CD4-positive, alpha-beta memory T cell (primary cell): ENCODE results near the gene PTGS2. TPM values are rescaled to one million over a fixed set of nuclear protein-coding genes. Genes with fewer than 3 reads are reported as not detected.

ENCODE experiments used
- CTCF ChIA-PET: fragments of 350-600 bp; sonication (Branson Sonifier 250); formaldehyde crosslinking; loops from one replicate; lab custom pipeline; 2021; ENCODE audit warnings: inconsistent platforms; ENCODE audit not compliant: partially characterized antibody; lab: Charles Lee
- POLR2A ChIA-PET: fragments of 350-600 bp; sonication (Branson Sonifier 250); formaldehyde crosslinking; loops from one replicate; lab custom pipeline; 2021; ENCODE audit not compliant: partially characterized antibody; lab: Charles Lee
- DNase-seq, 5 donors: peaks; one replicate each; pipeline versions ENCODE4 v3.0.0 to v3.0.0-alpha.2; 2020 to 2022; ENCODE audit warnings: mixed read lengths in 1 of 5
- H3K27ac ChIP-seq: one replicate; pipeline ENCODE4 v1.7.0; 2013; ENCODE audit warnings: low read depth, low read length
- H3K27me3 ChIP-seq: 2 replicates; pipeline ENCODE4 v1.7.0; 2013; ENCODE audit warnings: mild to moderate bottlenecking, low read length, moderate library complexity; ENCODE audit not compliant: insufficient read depth
- H3K36me3 ChIP-seq: 2 replicates; pipeline ENCODE4 v1.7.0; 2013; ENCODE audit warnings: mild to moderate bottlenecking, low read length, moderate library complexity; ENCODE audit not compliant: insufficient read depth
- H3K4me1 ChIP-seq: 2 replicates; pipeline ENCODE4 v1.7.0; 2013; ENCODE audit warnings: mild to moderate bottlenecking, low read length, moderate library complexity; ENCODE audit not compliant: insufficient read depth
- H3K4me3 ChIP-seq, 2 donors: one replicate each; pipeline ENCODE4 v1.7.0; 2013; ENCODE audit warnings: low read length in 2 of 2, mild to moderate bottlenecking in 1 of 2
- H3K9me3 ChIP-seq, 2 donors: one replicate each; pipeline ENCODE4 v1.7.0; 2013; ENCODE audit warnings: low read length in 2 of 2, control low read depth in 1 of 2; ENCODE audit not compliant: control insufficient read depth in 1 of 2
- H3K27ac Mint-ChIP-seq, 7 donors: one replicate each; pipeline ENCODE4 v1.8.0; 2020 to 2021; ENCODE audit warnings: mixed read lengths in 7 of 7, mild to moderate bottlenecking in 6 of 7, inconsistent platforms in 3 of 7, moderate library complexity in 3 of 7
- H3K27me3 Mint-ChIP-seq, 2 donors: one replicate each; pipeline ENCODE4 v1.8.0; 2020 to 2021; ENCODE audit warnings: mixed read lengths in 2 of 2
- H3K36me3 Mint-ChIP-seq, 2 donors: one replicate each; pipeline ENCODE4 v1.8.0; 2020 to 2021; ENCODE audit warnings: mixed read lengths in 2 of 2, inconsistent platforms in 1 of 2, mild to moderate bottlenecking in 1 of 2
- H3K4me1 Mint-ChIP-seq, 4 donors: one replicate each; pipeline ENCODE4 v1.8.0; 2020 to 2021; ENCODE audit warnings: mixed read lengths in 4 of 4, mild to moderate bottlenecking in 1 of 4
- H3K4me3 Mint-ChIP-seq, 8 donors: one replicate each; pipeline ENCODE4 v1.8.0; 2020 to 2021; ENCODE audit warnings: mixed read lengths in 8 of 8, mild to moderate bottlenecking in 7 of 8, moderate library complexity in 6 of 8, inconsistent platforms in 3 of 8
- H3K9me3 Mint-ChIP-seq, 8 donors: one replicate each; pipeline ENCODE4 v1.8.0; 2020 to 2021; ENCODE audit warnings: mixed read lengths in 8 of 8, mild to moderate bottlenecking in 5 of 8, inconsistent platforms in 3 of 8, moderate library complexity in 1 of 8
- intact Hi-C: fragments of 100-400 bp; cut with micrococcal nuclease; formaldehyde crosslinking; loops from one replicate; pipeline ENCODE4 v1.15.1; 2023
- polyA plus RNA-seq, 2 donors: library from polyadenylated mRNA; unstranded; fragments of 300-500 nt; fragmentation: Illumina TruSeq; gene quantifications; one replicate each; pipeline ENCODE4 v1.2.3, GENCODE V29; 2021
- total RNA-seq, 2 experiments: library from RNA; stranded (reverse); gene quantifications; one replicate each; pipeline ENCODE4 v1.2.3, GENCODE V29; 2021

The PTGS2 gene
- total and polyA plus RNA-seq, 4 experiments from 2014 or later: not detected

DNA sequence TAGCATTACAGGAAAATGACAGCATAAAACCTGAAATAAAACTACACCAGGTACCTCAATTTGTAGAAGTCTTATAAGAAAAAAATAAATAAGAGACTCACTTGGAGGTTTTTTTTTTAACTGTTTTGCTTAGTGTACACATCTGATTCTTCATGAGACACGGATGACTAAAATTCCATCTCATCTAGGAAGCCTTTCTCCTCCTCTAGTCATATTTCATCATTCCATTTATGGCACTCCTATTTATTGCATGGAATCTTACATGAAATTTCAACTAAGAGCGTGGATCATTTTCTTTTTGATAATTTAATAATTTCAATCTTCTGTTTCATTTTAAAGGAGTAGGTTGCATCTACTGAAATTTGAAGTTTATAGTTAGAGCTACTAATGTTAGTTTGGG is 1.6 kb upstream of the PTGS2 start:
- Histone ChIP-seq H3K9me3 (no peaks in the 10 kb centered on the region), H3K27ac (no peak overlapping the region), H3K4me3 (no peak overlapping the region), H3K4me1 (peaks cover 6% of the 10 kb centered on the region), H3K36me3 (no peaks in the 10 kb centered on the region), H3K27me3 (peaks cover 7% of the 10 kb centered on the region)
- DNase-seq: no peak
- Mint-ChIP-seq H3K27me3 (peaks cover 27 to 34% of the 10 kb centered on the region in 2 donors), H3K27ac (no peak overlapping the region), H3K9me3 (peaks cover 0 to 6% (median under 1%) of the 10 kb centered on the region in 8 donors), H3K4me1 (peaks cover 7 to 17% (median 13%) of the 10 kb centered on the region in 4 donors), H3K36me3 (no peaks in the 10 kb centered on the region), H3K4me3 (no peak overlapping the region)
- CTCF ChIA-PET: no interaction called here
- POLR2A ChIA-PET: no interaction called here
- intact Hi-C loops: no loop called here

DNA sequence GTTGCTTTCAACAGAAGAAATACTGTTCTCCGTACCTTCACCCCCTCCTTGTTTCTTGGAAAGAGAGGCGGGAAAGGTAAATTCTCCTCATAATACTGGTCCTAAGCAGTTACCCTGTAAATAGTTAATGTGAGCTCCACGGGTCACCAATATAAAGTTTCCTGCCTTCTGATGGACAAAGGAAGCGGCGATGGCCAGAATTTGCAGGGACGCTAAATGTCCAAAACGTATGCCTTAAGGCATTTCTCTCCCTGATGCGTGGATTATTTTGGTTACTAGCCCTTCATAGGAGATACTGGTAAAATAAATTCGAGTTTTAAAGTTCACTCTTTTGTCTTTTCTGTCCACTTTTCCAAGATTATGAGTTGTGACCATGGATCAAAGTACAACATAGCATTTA is 898 bp upstream of the PTGS2 start:
- Histone ChIP-seq H3K4me1 (peaks cover 6% of the 10 kb centered on the region), H3K9me3 (no peaks in the 10 kb centered on the region), H3K4me3 (no peak overlapping the region), H3K36me3 (no peaks in the 10 kb centered on the region), H3K27ac (no peak overlapping the region), H3K27me3 (peaks cover 7% of the 10 kb centered on the region)
- H3K4me3 Mint-ChIP-seq: peak overlapping the region in 3 of 8 donors; percentile 70 to 74 (median 70)
- intact Hi-C loops: no loop called here
- H3K27me3 Mint-ChIP-seq: peaks cover 27 to 34% of the 10 kb centered on the region in 2 donors
- no peak overlapping the region for H3K27ac Mint-ChIP-seq
- no peak for DNase-seq
- peaks cover 7 to 17% (median 13%) of the 10 kb centered on the region in 4 donors for H3K4me1 Mint-ChIP-seq
- ChIA-PET POLR2A (no interaction called here), CTCF (no interaction called here)
- H3K36me3 Mint-ChIP-seq: no peaks in the 10 kb centered on the region
- peaks cover 0 to 3% (median 0%) of the 10 kb centered on the region in 8 donors for H3K9me3 Mint-ChIP-seq

DNA sequence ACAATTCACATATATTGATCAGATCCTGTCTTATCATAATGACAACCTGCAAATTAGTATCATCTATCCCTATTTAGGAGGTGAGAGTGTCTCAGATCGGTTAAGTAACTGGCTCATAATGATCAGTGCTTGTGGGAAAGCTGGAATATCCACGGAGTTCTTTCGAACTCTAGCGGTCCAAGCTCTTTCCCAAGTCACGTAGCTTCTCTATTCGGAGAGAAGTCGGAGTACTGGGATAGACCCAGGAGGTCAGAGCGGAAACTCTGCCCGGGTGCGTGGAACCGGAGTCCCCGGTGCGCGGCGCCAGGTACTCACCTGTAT is 339 bp downstream of the PTGS2 start:
- ChIA-PET POLR2A (no interaction called here), CTCF (no interaction called here)
- H3K27me3 ChIP-seq: peaks cover 7% of the 10 kb centered on the region
- intact Hi-C loops: no loop called here
- H3K4me1 Mint-ChIP-seq: peaks cover 7 to 17% (median 13%) of the 10 kb centered on the region in 4 donors
- no peak overlapping the region for H3K27ac ChIP-seq
- H3K4me3 ChIP-seq: no peak overlapping the region
- peak overlapping the region in 7 of 8 donors; percentile 49 to 74 (median 71) for H3K4me3 Mint-ChIP-seq
- peaks cover 26 to 34% of the 10 kb centered on the region in 2 donors for H3K27me3 Mint-ChIP-seq
- DNase-seq: no peak
- H3K36me3 ChIP-seq: no peaks in the 10 kb centered on the region
- H3K36me3 Mint-ChIP-seq: no peaks in the 10 kb centered on the region
- no peaks in the 10 kb centered on the region for H3K9me3 ChIP-seq
- peaks cover 6% of the 10 kb centered on the region for H3K4me1 ChIP-seq
- H3K27ac Mint-ChIP-seq: no peak overlapping the region
- H3K9me3 Mint-ChIP-seq: peaks cover 0 to 3% (median 0%) of the 10 kb centered on the region in 8 donors

DNA sequence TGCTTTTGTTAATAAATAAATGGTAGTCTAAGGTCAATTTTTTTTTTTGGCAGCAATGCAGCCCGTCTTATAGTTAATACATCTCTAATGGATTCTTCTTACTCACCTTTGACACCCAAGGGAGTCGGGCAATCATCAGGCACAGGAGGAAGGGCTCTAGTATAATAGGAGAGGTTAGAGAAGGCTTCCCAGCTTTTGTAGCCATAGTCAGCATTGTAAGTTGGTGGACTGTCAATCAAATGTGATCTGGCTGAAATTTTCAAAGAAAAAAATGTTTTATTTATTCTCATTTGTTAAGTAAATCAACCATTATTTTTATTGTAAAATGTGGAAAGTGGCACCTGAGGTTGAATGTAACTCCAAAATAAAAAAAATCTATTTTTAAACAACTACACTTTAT is 2.1 kb downstream of the PTGS2 start:
- no peak for DNase-seq
- H3K27ac Mint-ChIP-seq: no peak overlapping the region
- H3K4me1 Mint-ChIP-seq: peaks cover 7 to 17% (median 13%) of the 10 kb centered on the region in 4 donors
- H3K4me3 Mint-ChIP-seq: no peak overlapping the region
- Histone ChIP-seq H3K9me3 (no peaks in the 10 kb centered on the region), H3K4me1 (peaks cover 6% of the 10 kb centered on the region), H3K4me3 (no peak overlapping the region), H3K27me3 (peaks cover 7% of the 10 kb centered on the region), H3K27ac (no peak overlapping the region), H3K36me3 (no peaks in the 10 kb centered on the region)
- ChIA-PET POLR2A (no interaction called here), CTCF (no interaction called here)
- peaks cover 21 to 26% of the 10 kb centered on the region in 2 donors for H3K27me3 Mint-ChIP-seq
- H3K36me3 Mint-ChIP-seq: no peaks in the 10 kb centered on the region
- H3K9me3 Mint-ChIP-seq: peaks cover 0 to 3% (median 0%) of the 10 kb centered on the region in 8 donors
- intact Hi-C loops: no loop called here

DNA sequence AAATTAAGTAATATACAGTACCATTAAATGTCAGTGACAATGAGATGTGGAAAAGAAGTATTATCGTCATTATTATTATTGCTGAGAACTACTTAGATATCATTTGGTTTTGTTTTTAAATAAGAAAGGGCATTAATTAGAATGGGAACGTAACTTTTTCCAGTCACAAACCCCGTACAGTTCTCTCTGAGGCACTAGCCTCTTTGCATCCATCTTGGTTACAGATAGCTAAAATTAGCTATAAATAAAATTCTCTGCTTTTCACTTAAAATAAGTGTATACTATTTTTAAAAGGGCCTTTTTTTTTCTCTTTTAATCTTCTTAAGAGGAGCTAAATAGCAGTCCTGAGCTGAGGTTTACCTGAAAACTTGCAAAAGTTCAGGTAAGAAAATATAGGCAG is 7.6 kb downstream of the PTGS2 start:
- CTCF ChIA-PET: no interaction called here
- H3K4me3 ChIP-seq: no peak overlapping the region
- POLR2A ChIA-PET: no interaction called here
- H3K27me3 Mint-ChIP-seq: peaks cover 1 to 3% of the 10 kb centered on the region in 2 donors
- H3K27ac ChIP-seq: no peak overlapping the region
- intact Hi-C loops: no loop called here
- H3K9me3 ChIP-seq: no peaks in the 10 kb centered on the region
- no peaks in the 10 kb centered on the region for H3K4me1 ChIP-seq
- H3K9me3 Mint-ChIP-seq: peaks cover 0 to 8% (median under 1%) of the 10 kb centered on the region in 8 donors
- H3K4me1 Mint-ChIP-seq: no peaks in the 10 kb centered on the region
- no peak for DNase-seq
- H3K36me3 ChIP-seq: no peaks in the 10 kb centered on the region
- H3K27me3 ChIP-seq: no peaks in the 10 kb centered on the region
- no peaks in the 10 kb centered on the region for H3K36me3 Mint-ChIP-seq
- H3K4me3 Mint-ChIP-seq: peak overlapping the region in 1 of 8 donors; percentile 49
- H3K27ac Mint-ChIP-seq: no peak overlapping the region

DNA sequence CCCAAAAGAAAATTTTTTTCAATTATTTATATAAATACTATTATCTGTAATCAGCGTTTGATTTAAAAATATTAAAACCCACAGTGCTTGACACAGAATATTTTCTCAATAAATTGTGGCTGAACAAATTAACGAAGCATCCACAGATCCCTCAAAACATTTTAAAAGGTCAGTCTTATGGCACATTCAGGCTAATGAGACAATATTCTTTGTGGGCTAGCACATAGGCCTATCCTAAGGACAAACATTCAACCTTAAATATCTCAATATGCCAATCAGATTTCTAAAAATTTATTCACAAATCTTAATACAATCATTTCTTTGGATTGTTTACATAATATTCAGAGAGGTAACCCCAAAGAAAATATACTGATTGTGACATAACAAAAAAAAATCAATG is 8.1 kb downstream of the PTGS2 start:
- no peak for DNase-seq
- Histone ChIP-seq H3K27me3 (no peaks in the 10 kb centered on the region), H3K4me3 (no peak overlapping the region), H3K36me3 (no peaks in the 10 kb centered on the region), H3K27ac (no peak overlapping the region), H3K9me3 (no peaks in the 10 kb centered on the region), H3K4me1 (no peaks in the 10 kb centered on the region)
- H3K27me3 Mint-ChIP-seq: peaks cover 1 to 3% of the 10 kb centered on the region in 2 donors
- intact Hi-C loops: no loop called here
- ChIA-PET CTCF (no interaction called here), POLR2A (no interaction called here)
- no peaks in the 10 kb centered on the region for H3K4me1 Mint-ChIP-seq
- H3K4me3 Mint-ChIP-seq: no peak overlapping the region
- H3K9me3 Mint-ChIP-seq: peaks cover 0 to 8% (median under 1%) of the 10 kb centered on the region in 8 donors
- no peak overlapping the region for H3K27ac Mint-ChIP-seq
- no peaks in the 10 kb centered on the region for H3K36me3 Mint-ChIP-seq

DNA sequence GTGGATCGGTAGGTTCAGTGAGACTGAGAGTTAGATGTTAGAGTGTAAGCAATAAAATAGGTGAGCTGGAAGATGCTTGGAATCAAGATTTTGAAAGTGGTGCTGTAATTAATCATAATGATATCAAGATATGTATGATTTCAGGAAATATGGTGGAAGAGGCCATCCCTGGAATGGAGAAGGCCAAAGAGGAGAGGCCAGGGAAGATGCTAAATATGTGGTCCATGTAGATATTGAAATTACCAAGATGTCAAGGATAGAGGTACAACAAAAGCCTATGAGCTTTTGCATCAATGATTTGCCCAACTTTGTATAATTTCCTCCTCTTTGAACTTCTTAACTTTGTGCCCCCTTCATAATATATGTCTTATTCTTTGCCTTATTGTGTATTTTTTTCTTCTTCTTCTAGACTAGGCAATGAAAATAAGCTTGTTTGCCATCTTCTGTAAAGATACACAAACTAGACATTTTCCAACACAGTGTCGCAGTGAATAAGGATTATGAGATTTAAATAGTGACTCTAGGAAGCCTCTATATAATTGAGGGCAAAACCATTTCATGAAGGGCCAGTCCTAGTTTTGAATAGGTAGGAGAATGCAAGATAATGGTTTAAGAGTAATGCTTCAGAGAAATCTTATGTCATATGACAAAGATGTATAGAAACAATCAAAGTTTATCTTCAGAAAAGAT is 8.9 kb downstream of the PTGS2 start:
- H3K27ac ChIP-seq: no peak overlapping the region
- no peaks in the 10 kb centered on the region for H3K9me3 ChIP-seq
- H3K27me3 ChIP-seq: no peaks in the 10 kb centered on the region
- no peaks in the 10 kb centered on the region for H3K36me3 ChIP-seq
- no peak overlapping the region for H3K27ac Mint-ChIP-seq
- H3K27me3 Mint-ChIP-seq: peaks cover 1 to 3% of the 10 kb centered on the region in 2 donors
- no peak for DNase-seq
- CTCF ChIA-PET: no interaction called here
- POLR2A ChIA-PET: no interaction called here
- H3K36me3 Mint-ChIP-seq: no peaks in the 10 kb centered on the region
- H3K4me3 Mint-ChIP-seq: no peak overlapping the region
- no peaks in the 10 kb centered on the region for H3K4me1 Mint-ChIP-seq
- no peak overlapping the region for H3K4me3 ChIP-seq
- H3K4me1 ChIP-seq: no peaks in the 10 kb centered on the region
- peaks cover 0 to 8% (median under 1%) of the 10 kb centered on the region in 8 donors for H3K9me3 Mint-ChIP-seq
- intact Hi-C loops: no loop called here
